Measurements from ENCODE around the gene FBXL3. TPM values are rescaled to one million over a fixed set of nuclear protein-coding genes. Genes with fewer than 3 reads are reported as not detected.

The FBXL3 gene
- polyA plus RNA-seq, 3 donors = 14.7 to 20.0 (median 19.0) TPM

GRCh38 chr13:77022341-77022740, 4.6 kb downstream of the FBXL3 start:
- Histone ChIP-seq H3K9ac (ENCODE audit: insufficient read depth, low read length, poor library complexity, severe bottlenecking) (no peak overlapping the region), H3K27ac (ENCODE audit: low read depth in 1 of 2, low read length in 2 of 2) (peak overlapping the region in 1 of 2 donors; percentile 55), H3K79me2 (ENCODE audit: insufficient read depth, low read length) (peaks cover 96% of the 10 kb centered on the region), H3K36me3 (replicated peaks in 1 of 2; ENCODE audit: control insufficient read depth in 1 of 2, insufficient read depth in 2 of 2, low read length in 2 of 2) (peaks cover 20 to 56% of the 10 kb centered on the region in 2 donors), H3K4me2 (replicated peaks; ENCODE audit: extremely low read depth, low read length, poor library complexity, severe bottlenecking) (peak overlapping the region; percentile 7), H3K27me3 (ENCODE audit: control insufficient read depth in 2 of 2, insufficient read depth in 2 of 2, low read length in 2 of 2) (no peaks in the 10 kb centered on the region), H3K4me1 (ENCODE audit: control insufficient read depth in 1 of 2, insufficient read depth in 2 of 2, low read length in 2 of 2) (peaks cover 24 to 43% of the 10 kb centered on the region in 2 donors), H3K4me3 (replicated peaks in 1 of 3; ENCODE audit: low read depth in 2 of 3, low read length in 3 of 3) (no peak overlapping the region), H2AFZ (ENCODE audit: insufficient read depth, low read depth, low read length, poor library complexity, severe bottlenecking) (no peak overlapping the region), H4K20me1 (ENCODE audit: insufficient read depth, low read length) (peaks cover 90% of the 10 kb centered on the region), H3K9me3 (replicated peaks in 1 of 2; ENCODE audit: control insufficient read depth in 1 of 2, insufficient read depth in 1 of 2, low read length in 2 of 2) (no peaks in the 10 kb centered on the region)
- Mint-ChIP-seq H3K4me1 (peaks cover 51% of the 10 kb centered on the region), H3K27me3 (ENCODE audit: low read depth in 3 of 3) (peaks cover 0 to 2% (median 1%) of the 10 kb centered on the region in 3 donors), H3K4me3 (peak overlapping the region in 1 of 2 donors; percentile 39), H3K27ac (peak overlapping the region in 6 of 7 donors; percentile 55 to 85 (median 72)), H3K36me3 (peaks cover 21 to 37% of the 10 kb centered on the region in 2 donors), H3K9me3 (peaks cover 0 to 2% (median 0%) of the 10 kb centered on the region in 7 donors)
- TF ChIP-seq CTCF (IDR thresholded peaks at IDR 0.05) = no peak
- intact Hi-C loops (cut with micrococcal nuclease) = no loop called here
- DNase-seq = peak in 2 of 3 donors; percentile 14 to 18
- WGBS (ENCODE audit: insufficient coverage) = 0% methylated on average over 1 of the region's 3 CpGs

- Histone ChIP-seq H4K20me1 (ENCODE audit: insufficient read depth, low read length) (peaks cover 100% of the 10 kb centered on the region), H2AFZ (ENCODE audit: insufficient read depth, low read depth, low read length, poor library complexity, severe bottlenecking) (no peak overlapping the region), H3K27me3 (ENCODE audit: control insufficient read depth in 2 of 2, insufficient read depth in 2 of 2, low read length in 2 of 2) (no peaks in the 10 kb centered on the region), H3K27ac (ENCODE audit: low read depth in 1 of 2, low read length in 2 of 2) (no peak overlapping the region), H3K36me3 (replicated peaks in 1 of 2; ENCODE audit: control insufficient read depth in 1 of 2, insufficient read depth in 2 of 2, low read length in 2 of 2) (peaks cover 45 to 82% of the 10 kb centered on the region in 2 donors), H3K4me2 (replicated peaks; ENCODE audit: extremely low read depth, low read length, poor library complexity, severe bottlenecking) (no peak overlapping the region), H3K79me2 (ENCODE audit: insufficient read depth, low read length) (peaks cover 100% of the 10 kb centered on the region), H3K9me3 (replicated peaks in 1 of 2; ENCODE audit: control insufficient read depth in 1 of 2, insufficient read depth in 1 of 2, low read length in 2 of 2) (no peaks in the 10 kb centered on the region), H3K4me3 (replicated peaks in 1 of 3; ENCODE audit: low read depth in 2 of 3, low read length in 3 of 3) (no peak overlapping the region), H3K9ac (ENCODE audit: insufficient read depth, low read length, poor library complexity, severe bottlenecking) (no peak overlapping the region), H3K4me1 (ENCODE audit: control insufficient read depth in 1 of 2, insufficient read depth in 2 of 2, low read length in 2 of 2) (peaks cover 12 to 28% of the 10 kb centered on the region in 2 donors)
- H3K36me3 Mint-ChIP-seq = peaks cover 40 to 59% of the 10 kb centered on the region in 2 donors
- peaks cover 36% of the 10 kb centered on the region for H3K4me1 Mint-ChIP-seq
- no peaks in the 10 kb centered on the region for H3K27me3 Mint-ChIP-seq (ENCODE audit: low read depth in 3 of 3)
- no peak overlapping the region for H3K27ac Mint-ChIP-seq
- intact Hi-C loops (cut with micrococcal nuclease) = no loop called here
- no peak overlapping the region for H3K4me3 Mint-ChIP-seq
- no peak for TF ChIP-seq CTCF (IDR thresholded peaks at IDR 0.05)
- H3K9me3 Mint-ChIP-seq = no peaks in the 10 kb centered on the region
- no peak for DNase-seq
Measured at GRCh38 chr13:77019756-77020155, 7.2 kb downstream of the FBXL3 start.
